ENCODE results near the gene S100A12. TPM values are rescaled to one million over a fixed set of nuclear protein-coding genes. Genes with fewer than 3 reads are reported as not detected.
A peak's percentile ranks its signal among the peaks of the same experiment; 100 is the strongest.

Gene S100A12
- total and polyA plus RNA-seq, 10 donors = 126 to 1,354 (median 265) TPM

GRCh38 chr1:153401461-153401860, 26.0 kb upstream of the S100A12 start:
- TF ChIP-seq CTCF (IDR thresholded peaks at IDR 0.05 in 8 of 11, conservative IDR thresholded peaks at IDR 0.05 in 3 of 11) (no peak), POLR2AphosphoS5 (IDR thresholded peaks at IDR 0.05) (no peak), POLR2A (IDR thresholded peaks at IDR 0.05) (no peak)
- Histone ChIP-seq H3K4me1 (peaks cover 0 to 33% (median 0%) of the 10 kb centered on the region in 6 donors), H3K4me3 (no peak overlapping the region), H3K9me3 (no peaks in the 10 kb centered on the region), H3K27me3 (replicated peaks in 1 of 7) (peaks cover 0 to 33% (median 0%) of the 10 kb centered on the region in 7 donors), H3K27ac (peak overlapping the region in 2 of 8 donors; percentile 76 to 85), H3K36me3 (no peaks in the 10 kb centered on the region)
- 87 to 95% (median 90%) methylated on average over 9 of the region's 9 CpGs for WGBS, 5 donors
- DNase-seq = no peak
- intact Hi-C loops (cut with DNase I; ENCODE audit: low total_unique reads) = no loop called here

GRCh38 chr1:153400244-153400643, 24.8 kb upstream of the S100A12 start:
- H3K36me3 ChIP-seq = no peaks in the 10 kb centered on the region
- DNase-seq = no peak
- peaks cover 0 to 33% (median 0%) of the 10 kb centered on the region in 7 donors for H3K27me3 ChIP-seq (replicated peaks in 1 of 7)
- peaks cover 0 to 33% (median 0%) of the 10 kb centered on the region in 6 donors for H3K4me1 ChIP-seq
- H3K9me3 ChIP-seq = no peaks in the 10 kb centered on the region
- intact Hi-C loops (cut with DNase I; ENCODE audit: low total_unique reads) = no loop called here
- WGBS, 5 donors = 65 to 76% (median 74%) methylated on average over 5 of the region's 5 CpGs
- H3K27ac ChIP-seq = no peak overlapping the region
- H3K4me3 ChIP-seq = no peak overlapping the region
- TF ChIP-seq POLR2AphosphoS5 (IDR thresholded peaks at IDR 0.05) (no peak), CTCF (IDR thresholded peaks at IDR 0.05 in 8 of 11, conservative IDR thresholded peaks at IDR 0.05 in 3 of 11) (no peak), POLR2A (IDR thresholded peaks at IDR 0.05) (no peak)

GRCh38 chr1:153399401-153400055, 24.1 kb upstream of the S100A12 start:
- intact Hi-C loops (cut with DNase I; ENCODE audit: low total_unique reads) = no loop called here
- Histone ChIP-seq H3K4me3 (no peak overlapping the region), H3K27ac (no peak overlapping the region), H3K4me1 (peaks cover 0 to 29% (median 0%) of the 10 kb centered on the region in 6 donors), H3K9me3 (no peaks in the 10 kb centered on the region), H3K36me3 (no peaks in the 10 kb centered on the region), H3K27me3 (replicated peaks in 1 of 7) (peaks cover 0 to 40% (median 0%) of the 10 kb centered on the region in 7 donors)
- 86 to 96% (median 91%) methylated on average over 7 of the region's 7 CpGs for WGBS, 5 donors
- no peak for TF ChIP-seq POLR2A (IDR thresholded peaks at IDR 0.05)
- TF ChIP-seq POLR2AphosphoS5 (IDR thresholded peaks at IDR 0.05) = no peak
- no peak for TF ChIP-seq CTCF (IDR thresholded peaks at IDR 0.05 in 8 of 11, conservative IDR thresholded peaks at IDR 0.05 in 3 of 11)
- DNase-seq = no peak

- 67 to 87% (median 78%) methylated on average over 5 to 6 of the region's 6 CpGs for WGBS, 5 donors
- H3K4me3 ChIP-seq = no peak overlapping the region
- no peaks in the 10 kb centered on the region for H3K36me3 ChIP-seq
- TF ChIP-seq CTCF (IDR thresholded peaks at IDR 0.05 in 8 of 11, conservative IDR thresholded peaks at IDR 0.05 in 3 of 11) (no peak), POLR2AphosphoS5 (IDR thresholded peaks at IDR 0.05) (no peak), POLR2A (IDR thresholded peaks at IDR 0.05) (no peak)
- H3K9me3 ChIP-seq = no peaks in the 10 kb centered on the region
- intact Hi-C loops (cut with DNase I; ENCODE audit: low total_unique reads) = no loop called here
- H3K27ac ChIP-seq = peak overlapping the region in 1 of 8 donors; percentile 95
- peaks cover 0 to 25% (median 0%) of the 10 kb centered on the region in 6 donors for H3K4me1 ChIP-seq
- H3K27me3 ChIP-seq (replicated peaks in 1 of 7) = peaks cover 0 to 48% (median 0%) of the 10 kb centered on the region in 7 donors
- no peak for DNase-seq
Measured at GRCh38 chr1:153397924-153398651, 22.7 kb upstream of the S100A12 start.
